IPS-11a (cell line): ENCODE results near the gene NDUFB7.

Experiments
- H3K4me3 ChIP-seq: one replicate; pipeline ENCODE4 v1.5.1; 2013; ENCODE audit warnings: low read depth, low read length, control low read depth

NDUFB7 gene

DNA sequence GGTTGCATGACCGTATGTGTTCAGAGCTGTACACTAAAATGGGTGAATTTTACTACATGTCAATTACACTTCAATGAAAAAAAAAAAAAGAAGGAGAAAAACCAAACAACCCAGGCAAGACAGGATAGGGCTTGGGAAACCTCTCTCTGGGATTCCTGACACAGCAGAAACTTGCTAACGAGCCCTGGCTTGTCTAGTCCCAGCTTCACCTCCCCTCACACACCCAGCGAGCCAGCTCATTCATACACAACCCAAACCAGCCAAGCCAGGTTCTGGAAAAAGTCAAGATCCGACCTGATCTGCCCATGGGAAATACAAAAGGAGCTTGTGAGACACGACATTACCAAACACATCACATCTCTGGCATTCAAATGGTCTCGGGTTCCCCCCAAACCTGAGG, 46.1 kb downstream of the NDUFB7 start:
- H3K4me3 ChIP-seq: no peak overlapping the region

DNA sequence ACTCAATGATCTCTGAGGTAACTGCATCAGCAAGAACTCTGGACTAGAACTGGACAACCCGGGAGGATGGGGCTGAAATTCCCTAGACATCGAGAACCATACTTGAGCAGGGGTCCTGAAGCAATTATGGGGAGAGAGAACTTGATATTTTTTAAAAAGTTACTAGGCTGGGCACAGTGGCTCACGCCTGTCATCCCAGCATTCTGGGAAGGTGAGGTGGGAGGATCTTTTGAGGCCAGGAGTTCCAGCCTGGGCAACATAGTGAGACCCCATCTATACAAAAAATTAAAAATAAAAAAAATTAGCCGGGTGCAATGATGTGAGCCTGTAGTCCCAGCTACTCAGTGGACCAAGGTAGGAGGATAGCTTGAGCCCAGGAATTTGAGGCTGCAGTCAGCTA, 51.3 kb downstream of the NDUFB7 start:
- H3K4me3 ChIP-seq: no peak overlapping the region

DNA sequence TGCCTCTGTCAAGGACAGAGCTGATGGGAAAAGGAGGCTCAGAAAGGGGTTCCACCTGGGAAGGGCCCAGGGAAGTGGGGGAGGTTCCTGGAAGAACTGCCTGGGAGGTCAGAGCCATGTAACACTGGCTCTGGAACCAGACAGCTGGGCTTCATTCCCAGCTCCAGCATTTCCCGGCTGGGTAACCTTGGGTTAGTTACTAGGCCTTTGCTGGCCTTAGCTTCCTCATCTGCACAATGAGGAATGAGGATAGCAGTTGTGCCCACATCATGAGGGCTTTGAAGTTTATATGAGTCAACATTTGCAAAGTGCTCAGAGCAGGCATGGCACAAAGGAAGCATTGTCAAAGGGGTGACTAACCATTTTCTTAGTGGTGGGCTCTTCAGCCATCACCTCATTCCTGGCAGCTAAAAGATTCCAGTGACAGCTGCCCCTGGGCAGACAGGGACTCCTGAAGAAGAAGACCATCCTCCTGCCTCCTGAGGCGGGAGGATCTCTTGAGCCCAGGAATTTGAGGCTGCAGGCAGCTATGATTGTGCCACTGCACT, 51.9 kb downstream of the NDUFB7 start:
- no peak overlapping the region for H3K4me3 ChIP-seq

DNA sequence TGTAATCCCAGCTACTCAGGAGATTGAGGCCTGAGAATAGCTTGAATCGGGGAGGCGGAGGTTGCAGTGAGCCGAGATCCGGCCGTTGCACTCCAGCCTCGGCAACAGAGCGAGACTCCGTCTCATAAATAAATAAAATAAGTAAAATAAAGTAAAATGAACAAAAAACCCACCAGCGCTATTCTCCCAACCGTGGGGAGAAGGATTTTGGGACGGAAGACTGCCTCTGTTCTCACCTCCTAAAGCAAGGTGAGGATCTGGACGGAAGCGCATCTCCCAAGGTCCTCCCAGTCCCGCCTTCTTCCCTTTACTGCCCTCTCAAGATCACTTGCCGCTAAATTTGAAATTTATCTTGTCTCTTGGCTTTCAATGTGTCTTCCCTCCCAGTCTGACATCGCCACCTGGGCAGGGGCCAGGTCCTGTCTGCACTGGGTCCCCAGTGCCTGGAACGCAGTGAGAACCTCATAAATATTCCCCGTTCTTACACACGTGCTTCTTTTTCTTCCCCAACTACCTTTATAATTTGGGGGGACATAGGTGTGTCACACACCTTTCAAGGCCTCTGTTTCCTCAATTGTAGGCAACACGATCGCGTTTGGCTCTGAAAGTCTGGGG, 52.5 kb downstream of the NDUFB7 start:
- no peak overlapping the region for H3K4me3 ChIP-seq

DNA sequence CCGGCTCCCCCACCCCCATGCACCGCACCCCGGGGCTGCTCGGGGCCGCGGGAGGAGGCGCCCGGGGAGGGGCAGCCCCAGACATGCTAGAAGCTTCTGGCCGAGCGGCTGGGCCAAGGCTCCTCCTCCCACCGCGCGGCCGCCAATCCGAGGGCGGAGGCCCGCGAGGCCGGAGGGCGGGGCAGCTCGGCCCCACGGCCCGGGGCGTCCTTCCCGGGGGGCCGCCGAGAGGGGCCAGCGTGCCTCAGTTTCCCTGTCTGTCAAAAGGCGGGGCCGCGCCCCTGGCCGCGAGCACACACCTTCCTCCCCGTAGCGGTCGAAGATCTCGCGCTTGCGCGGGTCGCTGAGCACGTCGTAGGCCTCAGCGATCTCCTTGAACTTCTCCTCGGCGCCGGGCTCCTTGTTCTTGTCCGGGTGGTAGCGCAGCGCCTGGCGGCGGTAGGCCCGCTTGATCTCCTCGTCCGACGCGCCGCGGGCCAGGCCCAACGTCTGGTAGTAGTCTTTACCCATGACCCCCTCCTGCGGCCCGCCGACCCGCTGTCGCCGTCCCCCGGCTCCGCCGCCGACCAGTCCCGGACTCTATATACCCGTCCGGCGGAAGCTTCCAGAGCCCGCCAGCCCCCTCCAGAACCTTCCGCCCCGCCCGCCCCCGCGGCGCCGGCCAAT, 53.9 kb downstream of the NDUFB7 start, which contains the start of gene DNAJB1:
DNAJB1 (minus strand) TSS at position 558 of the 666 bp plus-strand sequence; CDS start at position 510, 48 bp downstream.
- H3K4me3 ChIP-seq: peak within 1 kb of the TSS; percentile 85

DNA sequence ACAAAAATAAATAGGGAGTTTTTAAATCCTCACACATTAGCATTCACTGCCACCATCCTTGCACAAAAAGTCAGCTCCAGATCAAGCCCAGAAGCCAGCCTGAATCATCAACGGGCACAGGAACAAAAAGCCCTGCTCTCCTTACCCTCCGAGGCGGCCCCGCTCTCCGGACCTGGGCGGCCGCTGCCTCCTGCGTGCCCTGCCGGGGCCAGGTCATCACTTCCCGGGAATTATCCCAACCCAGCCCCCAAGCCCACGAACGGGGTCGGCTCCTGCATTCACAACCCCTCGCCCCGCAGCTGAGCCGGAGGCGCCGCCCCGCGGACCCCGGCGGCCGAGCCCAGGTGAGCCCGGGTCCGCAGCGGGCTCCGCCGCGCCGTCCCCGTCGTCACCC, 54.4 kb downstream of the NDUFB7 start:
- H3K4me3 ChIP-seq: peak overlapping the region; percentile 85

DNA sequence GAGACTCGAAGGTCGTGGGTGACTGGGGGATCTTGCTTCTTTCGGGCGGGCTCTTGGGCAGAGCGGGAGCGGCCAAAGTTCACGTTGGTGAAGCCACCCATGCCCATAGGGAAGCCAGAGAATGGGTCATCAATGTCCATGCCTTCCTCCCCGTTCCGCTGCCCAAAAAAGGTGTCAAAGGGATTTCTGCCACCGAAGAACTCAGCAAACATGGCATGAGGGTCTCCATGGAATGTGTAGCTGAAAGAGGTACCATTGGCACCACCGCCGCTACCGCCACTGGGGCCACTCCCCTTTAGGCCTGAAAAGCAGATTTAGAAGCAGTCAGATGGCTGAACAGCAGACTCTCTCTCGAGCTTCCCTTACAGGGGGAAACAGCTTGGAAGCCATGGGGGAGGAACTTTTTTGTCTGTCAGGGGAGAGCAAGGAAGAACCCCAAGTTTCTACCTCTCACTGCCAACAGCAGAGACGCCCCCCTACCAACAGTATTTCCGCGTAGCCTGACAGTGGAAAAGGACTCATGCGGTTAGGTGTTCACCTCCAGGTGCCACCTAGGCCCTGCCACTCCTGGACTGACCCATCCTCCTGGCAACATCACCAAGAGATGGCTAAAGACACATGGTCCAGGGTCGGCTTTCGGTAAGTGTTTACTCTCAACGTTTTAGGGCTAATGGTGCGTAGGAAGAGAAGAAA, 55.0 kb downstream of the NDUFB7 start:
- H3K4me3 ChIP-seq: peak overlapping the region; percentile 85
